T1000 (cell line): ENCODE measurements around the gene RNF130.

Experiments used
- DNase-seq: peaks from one replicate; lab custom pipeline; 2025; ENCODE audit warnings: mixed read lengths; lab: John Stamatoyannopoulos, UW

RNF130 gene

DNA sequence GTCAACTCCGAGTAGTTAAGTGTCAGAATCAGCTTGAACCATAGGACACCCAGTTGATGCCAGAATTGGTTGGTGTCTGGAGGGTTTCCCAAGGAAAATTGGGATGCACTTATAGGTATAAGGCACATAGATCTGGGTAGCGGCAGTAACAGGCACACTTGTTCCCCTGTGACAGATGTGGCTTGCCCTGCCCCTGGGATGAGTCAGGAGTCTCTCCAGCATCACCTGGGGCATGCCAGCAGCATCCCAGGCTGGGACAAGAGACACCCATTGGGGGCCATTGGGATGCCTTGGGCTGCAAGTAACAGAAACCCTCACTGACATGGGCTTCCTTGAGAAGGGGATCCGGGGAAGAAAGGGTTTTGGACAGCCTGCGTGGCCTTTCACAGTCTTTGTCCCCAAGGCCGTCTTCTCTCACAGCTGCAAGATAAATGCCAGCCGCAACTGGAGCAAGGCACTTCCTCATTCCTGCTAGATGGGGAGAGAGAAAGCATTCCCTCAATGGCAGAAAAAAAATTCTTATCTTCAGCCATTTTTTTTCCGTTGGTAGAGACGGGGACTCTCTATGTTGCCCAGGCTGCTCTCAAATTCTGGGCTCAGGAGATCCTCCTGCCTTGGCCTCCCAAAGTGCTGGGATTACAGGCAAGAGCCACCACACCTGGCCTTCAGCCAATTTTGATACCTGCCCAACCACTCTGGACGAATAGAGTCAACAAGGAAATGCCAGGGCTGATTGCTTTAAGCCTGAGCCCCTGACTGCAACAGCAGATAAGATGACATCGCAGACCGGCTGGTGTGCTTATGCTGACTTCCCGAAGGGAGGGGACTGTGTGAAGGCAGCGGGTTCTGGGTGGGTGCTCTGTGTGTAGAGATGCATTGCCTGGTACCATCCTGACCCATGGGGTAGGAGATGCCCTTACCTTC lies 13.3 kb upstream of the RNF130 start:
- no peak for DNase-seq

DNA sequence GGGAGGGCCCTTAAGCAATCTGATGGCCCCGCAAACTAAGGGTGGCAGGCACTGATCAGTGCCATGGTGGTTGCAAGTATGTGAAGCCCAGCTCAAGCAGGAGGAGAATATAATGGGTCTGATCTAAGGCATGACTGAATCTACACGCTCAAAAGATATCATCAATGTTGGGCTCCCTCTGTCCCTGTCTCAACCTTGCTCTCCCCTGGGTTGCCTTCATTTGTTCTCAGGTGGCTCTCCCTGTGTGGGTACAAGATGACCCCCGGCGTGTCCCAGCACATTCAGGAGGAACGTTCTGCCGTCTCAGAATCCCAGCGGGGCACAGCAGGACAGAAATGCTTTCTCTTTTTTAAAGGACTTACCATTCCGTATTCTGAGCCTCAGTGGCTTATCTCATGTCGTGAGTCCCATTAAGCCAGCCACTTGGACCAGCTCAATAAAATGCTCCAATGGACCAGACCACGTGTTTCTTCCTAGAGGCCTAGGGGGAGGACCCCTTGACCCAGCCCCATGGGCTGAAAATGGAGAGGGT lies 12.0 kb upstream of the RNF130 start:
- no peak for DNase-seq

DNA sequence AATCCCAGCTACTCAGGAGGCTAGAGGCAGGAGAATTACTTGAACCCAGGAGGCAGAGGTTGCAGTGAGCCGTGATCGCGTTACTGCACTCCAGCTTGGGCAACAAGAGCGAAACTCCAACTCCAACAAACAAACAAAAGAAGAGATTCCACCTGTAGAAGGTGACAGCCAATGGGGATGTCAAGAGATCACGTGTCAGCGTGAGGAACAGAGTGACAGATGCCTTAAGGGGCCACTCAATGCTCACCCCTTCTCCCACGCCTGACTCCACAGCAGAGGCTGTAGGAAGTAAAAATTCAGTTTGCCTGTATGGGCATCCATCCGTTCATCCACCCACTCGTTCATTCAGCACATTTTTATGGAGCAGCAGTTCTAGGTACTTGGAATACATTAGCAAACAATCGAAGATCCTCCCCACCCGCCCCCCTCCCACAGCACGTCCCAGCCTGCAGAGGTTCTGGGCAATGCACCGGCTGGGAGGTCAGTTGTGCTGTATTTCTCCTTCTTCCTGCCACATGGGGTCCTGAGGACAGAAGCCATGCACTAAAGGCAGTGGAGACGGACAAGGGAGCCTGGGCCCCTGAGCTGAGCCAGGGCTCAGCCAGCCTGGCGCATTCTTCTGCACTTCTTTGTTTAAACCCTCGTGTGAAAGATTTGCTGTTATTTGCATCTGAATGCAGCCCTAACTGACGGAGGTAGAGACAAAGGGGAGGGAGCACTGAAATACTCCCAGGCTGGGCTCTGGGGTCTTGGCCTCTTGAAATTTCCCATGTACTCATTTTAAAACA lies 11.3 kb upstream of the RNF130 start:
- no peak for DNase-seq

DNA sequence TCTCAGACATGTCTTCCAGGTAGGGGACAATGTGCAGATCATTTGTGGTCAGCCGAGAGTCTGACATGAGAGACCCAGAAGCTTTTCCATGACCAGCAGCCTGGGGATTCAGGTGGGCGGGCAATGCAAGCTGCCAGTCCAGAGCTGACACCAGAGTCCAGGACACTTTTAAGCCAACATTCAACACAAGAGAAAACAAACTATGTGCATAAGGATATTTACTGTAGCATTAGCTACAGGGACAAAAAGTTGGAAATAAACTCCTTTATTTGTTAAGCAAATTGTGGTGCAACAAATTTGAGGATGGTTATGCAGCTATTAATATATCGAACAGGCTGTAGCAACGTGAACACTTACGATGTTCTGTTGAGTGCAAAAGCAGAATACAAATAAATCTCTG lies 9.9 kb upstream of the RNF130 start:
- DNase-seq: no peak

DNA sequence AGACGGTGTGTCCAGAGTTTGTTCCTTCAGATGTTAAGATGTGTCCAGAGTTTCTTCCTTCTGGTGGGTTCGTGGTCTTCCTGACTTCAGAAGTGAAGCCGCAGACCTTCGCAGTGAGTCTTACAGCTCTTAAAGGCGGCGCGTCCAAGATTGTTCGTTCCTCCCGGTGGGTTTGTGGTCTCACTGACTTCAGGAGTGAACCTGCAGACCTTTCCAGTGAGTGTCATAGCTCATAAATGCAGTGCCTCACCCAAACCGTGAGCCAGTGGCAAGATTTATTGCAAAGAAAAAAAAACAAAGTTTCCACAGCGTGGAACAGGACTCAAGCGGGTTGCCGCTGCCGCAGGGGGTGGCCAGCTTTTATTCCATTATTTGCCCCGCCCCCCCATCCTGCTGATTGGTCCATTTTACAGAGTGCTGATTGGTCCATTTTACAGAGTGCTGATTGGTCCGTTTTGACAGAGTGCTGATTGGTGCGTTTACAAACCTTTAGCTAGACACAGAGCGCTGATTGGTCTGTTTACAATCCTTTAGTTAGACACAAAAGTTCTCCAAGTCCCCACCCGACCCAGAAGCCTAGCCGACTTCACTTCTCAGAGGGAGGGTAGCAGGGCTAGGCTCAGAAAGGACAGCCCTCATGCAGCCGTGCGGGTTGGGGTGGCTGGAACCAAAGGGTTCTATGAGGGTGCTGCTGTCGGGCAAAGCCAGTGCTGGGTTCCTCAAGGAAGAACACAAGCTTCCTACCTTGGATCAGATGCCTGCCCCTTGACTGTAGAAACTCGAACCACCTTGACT lies 9.1 kb upstream of the RNF130 start:
- DNase-seq: no peak

DNA sequence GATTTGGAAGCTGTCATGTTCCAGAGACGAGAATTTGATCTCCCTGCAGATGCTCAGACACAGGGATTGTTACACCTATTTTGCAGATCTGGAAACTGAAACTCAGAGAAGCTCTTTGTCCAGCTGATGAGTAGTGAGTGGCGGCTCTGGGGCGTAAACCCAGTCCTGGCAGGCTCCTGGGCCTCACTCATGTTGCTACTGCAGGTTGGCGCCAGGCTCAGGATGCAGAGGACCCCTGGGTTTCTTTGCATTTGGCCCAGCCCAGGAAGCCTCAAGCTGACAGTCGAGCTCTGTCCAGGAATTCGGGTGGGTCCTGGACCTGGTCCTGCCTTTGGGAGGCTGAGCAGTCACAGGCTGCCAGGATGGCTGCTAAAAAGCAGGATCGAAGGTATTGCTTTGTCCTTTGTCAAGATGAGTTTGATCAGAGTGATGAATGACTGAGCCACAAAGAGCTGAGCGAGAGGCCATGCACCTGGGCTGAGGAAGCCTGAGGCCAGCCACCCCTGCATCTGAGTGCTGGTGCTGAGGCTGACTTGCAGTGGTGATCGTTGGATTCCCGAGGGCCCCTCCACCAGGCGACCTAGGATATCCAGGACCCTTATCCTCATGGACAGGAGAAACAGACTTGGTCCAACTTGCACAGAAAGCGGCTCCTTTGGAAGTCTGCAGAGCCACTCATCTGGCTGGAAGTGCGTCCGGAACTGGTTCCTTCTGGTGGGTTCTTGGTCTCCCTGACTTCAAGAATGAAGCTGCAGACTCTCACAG lies 8.3 kb upstream of the RNF130 start:
- no peak for DNase-seq

DNA sequence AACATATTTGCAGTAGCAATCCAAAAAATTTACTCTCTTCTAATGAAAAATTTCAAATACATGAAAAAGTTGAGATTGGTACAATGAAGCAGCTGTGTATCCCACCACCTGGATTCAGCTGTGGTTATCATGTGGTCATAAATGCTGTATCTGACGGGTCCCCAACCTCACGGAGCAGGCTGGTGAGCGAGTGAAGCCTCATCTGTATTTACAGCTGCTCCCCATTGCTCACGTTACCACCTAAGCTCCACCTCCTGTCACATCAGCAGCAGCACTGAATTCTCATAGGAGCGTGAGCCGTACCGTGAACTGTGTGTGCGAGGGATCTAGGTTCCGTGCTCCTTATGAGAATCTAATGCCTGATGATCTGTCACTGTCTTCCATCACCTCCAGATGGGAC lies 6.8 kb upstream of the RNF130 start:
- no peak for DNase-seq

DNA sequence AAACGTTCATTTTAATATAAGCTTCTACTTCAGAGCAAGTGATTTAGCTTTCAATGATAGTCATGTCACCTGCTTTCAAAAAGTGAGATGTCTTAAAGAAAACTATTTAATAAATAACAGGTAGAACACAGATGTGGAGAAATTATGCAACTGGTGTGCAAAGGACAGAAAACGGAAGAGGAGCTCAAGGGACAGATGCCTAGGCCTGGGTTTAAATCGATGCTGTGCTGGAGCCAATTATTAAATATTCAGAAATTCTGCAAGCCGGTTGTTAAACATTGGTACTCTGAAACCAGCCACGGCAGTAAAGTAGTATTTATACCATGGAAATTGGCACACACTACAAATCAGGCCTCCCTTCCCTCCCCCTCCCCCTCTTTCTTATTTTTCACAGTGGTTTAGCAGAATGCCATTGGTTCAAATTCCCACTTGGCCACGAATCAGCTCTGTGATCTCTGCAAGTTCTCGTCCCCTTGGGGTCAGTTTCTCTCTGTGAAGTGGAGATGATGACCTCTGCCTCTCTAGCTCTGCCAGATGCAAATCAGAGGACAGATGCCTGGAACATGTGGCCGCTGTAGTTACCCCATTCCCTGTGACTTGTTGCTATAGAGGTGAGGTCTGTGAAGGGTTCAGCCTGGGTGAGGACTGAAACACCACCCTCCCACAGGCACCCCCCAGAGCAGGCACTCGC lies 6.2 kb upstream of the RNF130 start:
- no peak for DNase-seq

DNA sequence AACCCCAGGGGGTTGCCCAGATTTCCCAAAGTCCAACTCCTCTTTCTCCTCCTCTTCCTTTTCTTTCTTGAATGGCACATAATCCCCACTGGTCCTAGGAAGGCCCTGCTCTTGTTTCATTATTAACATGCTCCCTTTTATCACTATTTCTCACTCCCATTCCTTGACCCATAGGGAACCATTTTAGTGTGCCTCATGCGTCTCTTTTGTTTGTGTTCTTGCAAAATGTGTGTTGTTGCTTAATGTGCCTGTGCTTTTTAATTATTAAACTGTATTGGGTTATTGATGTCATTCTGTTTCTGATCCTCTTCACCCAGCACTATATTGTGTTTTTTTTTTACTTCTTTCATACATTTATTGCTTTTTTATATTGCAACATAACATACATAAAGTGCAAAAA lies 4.1 kb upstream of the RNF130 start:
- DNase-seq: no peak

DNA sequence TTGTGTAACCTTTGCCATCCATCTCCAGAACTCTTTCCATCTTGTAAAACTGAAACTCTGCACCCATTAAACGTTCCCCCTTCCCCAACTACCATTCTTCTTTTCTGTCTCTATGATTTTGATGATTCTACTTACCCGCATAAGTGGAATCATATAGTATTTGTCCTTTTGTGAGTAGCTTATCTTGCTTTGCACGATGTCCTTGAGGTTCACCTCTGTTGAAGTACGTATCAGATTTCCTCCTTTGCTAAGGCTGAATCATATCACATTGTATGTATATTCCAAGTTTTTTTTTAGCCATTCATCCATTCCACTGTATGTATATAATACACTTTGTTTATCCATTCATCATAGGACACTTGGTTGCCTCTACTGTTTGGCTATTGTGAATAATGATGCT lies 2.9 kb upstream of the RNF130 start:
- DNase-seq: no peak

DNA sequence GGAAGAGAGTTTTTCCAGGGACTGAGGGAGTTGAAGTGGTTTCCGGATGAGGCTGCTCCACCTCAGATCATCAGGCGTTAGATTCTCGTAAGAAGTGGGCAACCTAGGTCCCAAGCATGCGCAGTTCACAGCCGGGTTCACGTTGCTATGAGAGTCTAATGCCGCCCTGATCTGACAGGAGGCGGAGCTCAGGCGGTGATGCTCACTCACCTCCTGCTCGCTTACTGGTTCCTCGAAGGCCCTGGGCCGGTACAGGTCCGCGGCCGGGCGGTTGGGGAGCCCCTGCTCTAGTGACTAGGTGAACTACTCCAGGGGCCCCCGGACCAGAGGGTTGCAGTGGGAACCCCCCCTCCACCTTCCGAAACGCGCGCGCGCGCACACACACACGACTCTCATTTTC lies 997 bp upstream of the RNF130 start:
- DNase-seq: no peak

DNA sequence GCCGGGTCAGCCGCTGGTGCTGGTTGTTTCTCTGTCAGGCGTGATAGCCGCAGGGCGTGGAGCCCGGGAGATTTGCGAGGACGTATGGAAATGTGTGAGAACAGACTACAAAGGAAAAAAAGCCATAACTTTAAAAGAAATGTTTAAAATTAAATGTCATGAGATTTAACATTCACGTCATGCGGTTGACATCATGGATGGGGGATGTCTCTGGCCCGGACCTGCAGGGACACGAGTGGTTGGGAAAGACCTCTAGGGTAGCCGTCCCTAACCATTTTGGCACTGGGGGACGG lies 643 bp upstream of the RNF130 start:
- no peak for DNase-seq

DNA sequence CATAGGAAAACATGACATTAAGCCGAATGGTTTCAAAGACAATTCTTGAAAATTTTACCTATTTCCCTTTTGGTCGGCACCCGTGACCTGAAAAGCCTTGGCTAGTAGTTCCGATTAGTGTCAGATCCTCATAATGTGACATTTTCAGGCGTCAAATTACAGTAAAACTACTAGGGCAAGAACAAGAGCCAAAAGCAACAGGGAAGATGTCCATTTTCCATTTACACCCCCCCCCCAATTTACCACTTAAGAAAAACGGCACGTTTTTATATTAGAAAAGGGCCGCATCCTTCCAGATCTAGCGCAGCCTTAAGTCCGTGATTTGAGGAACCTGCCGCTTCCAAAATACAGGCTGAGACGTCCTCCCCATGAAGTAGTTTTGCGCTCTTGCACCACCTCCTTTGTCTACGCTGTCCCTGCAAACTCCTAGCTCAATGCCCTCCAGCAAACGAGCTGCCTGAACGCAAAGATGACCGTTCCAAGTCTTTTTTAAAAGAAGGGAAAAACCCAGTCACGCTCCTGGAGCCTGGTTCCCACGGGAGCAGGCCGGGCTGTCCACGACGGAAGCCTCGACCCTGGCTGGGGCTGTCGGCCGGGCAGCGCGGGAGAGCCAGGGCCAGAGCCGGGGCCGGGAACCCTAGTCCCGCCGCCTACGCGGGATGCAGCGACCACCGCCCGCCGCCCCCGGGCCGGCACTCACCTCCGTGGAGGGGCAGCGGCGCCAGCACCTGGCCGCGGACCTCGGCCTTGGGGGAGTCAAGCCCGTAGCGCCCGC lies 616 bp downstream of the RNF130 start:
- peak; percentile 51 for DNase-seq

DNA sequence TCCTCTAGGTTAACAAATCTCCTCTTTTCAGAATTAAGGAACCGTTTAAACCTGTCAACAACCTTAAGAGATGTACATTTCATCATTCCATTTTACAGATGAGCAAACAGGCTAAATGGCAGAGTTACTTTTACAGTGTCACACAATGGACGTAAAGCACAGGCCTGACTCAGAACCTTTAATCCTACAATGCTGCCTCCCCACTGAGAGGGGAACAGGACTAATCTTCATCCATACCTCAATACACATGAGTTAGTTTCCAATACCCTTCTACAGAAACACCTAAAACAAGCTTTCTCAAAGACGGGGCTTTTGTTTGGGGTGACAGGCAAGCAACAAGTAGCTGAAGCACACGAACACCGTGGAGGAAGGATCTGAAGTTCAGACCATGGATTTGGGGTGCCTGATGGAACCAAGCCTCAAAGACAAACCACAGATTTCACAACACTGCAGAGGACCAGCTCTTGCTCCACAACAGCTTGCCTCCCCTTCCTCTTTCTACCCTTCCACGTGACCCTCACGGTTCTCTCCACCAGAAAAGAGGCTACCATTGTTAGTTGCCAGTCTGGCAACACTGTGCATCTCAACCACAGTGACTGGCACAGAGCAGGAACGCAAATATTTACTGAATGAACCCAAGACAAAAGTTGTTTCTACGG lies 1.8 kb downstream of the RNF130 start:
- no peak for DNase-seq

DNA sequence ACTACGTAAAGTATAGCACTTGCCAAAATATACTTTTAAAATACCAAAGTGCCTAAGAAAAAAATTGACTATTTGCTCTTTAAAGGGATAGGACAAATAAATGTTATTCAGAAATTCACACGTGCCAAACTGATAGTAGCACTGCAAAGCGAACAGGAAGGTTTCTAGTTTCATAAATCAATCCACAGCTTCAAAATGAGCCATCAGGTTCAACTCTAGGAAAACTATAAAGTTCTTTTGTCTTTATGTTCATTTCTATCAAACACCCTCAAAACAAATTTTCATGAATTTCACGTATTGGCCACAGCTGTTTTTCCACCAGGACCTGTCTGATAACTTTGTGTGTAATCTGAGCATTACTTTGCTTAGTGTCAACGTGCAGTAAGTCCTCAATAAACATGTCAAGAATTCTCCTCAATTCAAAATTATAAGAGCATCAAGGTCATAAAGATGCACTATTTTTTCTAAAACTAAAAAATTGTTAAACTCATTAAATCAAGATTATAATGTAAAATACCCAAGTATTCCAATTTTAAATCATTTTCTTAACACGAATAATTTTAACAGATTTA lies 3.0 kb downstream of the RNF130 start:
- no peak for DNase-seq

DNA sequence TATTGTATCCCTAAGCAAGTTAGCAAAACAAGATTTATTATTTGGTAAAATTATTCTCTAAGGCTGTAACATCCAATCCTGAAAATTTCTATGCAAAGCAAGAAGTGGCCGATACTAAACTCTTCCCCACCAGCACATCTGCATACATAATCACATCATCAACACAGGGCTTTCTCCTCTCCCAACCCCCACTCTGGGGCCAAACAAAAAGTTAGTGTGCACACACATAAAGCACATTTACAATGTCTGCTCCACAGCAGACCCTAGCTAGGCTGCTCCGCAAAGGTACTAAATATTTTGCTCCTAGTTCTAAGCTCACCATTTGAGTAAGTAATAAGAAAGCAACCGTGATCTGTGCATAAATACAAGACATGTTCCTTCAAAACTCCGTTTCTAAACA lies 3.6 kb downstream of the RNF130 start:
- no peak for DNase-seq

DNA sequence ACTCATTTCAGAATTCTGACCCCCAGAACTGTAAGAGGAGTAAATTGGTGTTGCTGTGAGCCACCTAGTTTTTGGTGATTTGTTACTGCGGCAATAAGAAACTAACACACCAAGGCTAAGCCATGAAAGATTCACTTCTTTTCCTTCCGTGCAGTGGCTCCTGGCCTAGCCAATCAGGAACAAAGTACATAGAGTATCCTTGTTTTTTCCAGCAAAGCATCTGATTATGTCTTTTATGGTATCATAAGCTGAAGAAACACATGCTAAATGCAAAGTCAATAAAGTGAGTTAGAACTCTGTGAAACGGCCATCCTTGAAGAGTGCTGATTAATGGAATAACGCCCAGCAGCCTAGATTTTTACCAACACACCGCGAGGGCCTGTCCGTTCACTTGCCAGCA lies 11.4 kb downstream of the RNF130 start:
- DNase-seq: no peak

DNA sequence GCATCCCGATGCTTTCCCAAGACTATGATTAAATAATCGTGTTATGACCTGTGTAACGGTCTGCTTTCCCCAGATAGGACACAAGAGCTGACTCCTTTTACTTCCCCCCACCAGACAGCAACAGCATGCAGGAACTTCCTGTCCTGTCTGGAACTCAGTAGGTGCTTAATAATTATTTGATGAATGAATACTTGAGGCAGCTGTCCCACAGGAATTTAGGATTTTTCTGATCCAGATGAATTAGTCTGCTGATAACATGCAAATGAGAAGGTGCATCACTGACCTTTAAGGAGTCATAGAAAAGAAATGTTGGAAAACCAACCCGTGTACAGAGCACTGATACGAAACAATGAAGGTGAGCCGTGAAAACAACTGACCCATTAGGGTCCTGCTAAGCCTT lies 12.2 kb downstream of the RNF130 start:
- DNase-seq: no peak

DNA sequence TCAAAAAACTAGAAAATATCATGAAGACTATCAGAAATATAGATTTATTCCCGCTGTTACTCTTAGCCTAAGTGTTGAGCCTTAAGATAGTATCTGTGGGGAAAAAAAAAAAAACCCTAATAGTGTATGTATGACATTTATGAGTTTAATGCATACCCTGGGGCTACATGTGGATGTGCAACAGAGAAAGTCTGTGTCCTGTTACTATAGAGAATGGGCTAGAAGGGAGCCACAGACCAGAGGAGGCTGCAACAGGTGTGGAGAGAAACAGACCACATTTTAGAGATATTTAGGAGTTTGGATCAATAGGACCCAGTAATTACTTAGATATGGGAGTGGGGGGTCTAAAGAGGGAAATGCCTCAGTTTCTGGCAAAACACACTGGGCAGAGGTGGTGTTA lies 15.4 kb downstream of the RNF130 start:
- DNase-seq: no peak
